ENCODE data around the gene KIAA0753.

GRCh38 chr17:6681176-6681575 is 40.7 kb upstream of the KIAA0753 start:
- TF ChIP-seq CTCF (IDR thresholded peaks at IDR 0.05) (no peak), POLR2A (IDR thresholded peaks at IDR 0.05) (no peak)
